NT2/D1 (cell line): Measurements from ENCODE around the gene CFAP73.

Source experiments
- DNase-seq: peaks from one replicate; pipeline ENCODE4 v3.0.0-alpha.2; 2011; ENCODE audit warnings: low read depth, low spot score
- H3K27me3 ChIP-seq: 2 replicates; pipeline ENCODE4 v1.6.0; 2011; ENCODE audit warnings: mild to moderate bottlenecking; ENCODE audit not compliant: insufficient read length, insufficient read depth
- H3K36me3 ChIP-seq: 2 replicates; pipeline ENCODE4 v1.6.1; 2011; ENCODE audit warnings: mild to moderate bottlenecking, low read length, mixed read lengths; ENCODE audit not compliant: insufficient read depth, insufficient read length
- H3K4me1 ChIP-seq: 2 replicates; pipeline ENCODE4 v1.5.1; 2011; ENCODE audit not compliant: insufficient read depth, insufficient read length
- H3K4me3 ChIP-seq: 2 replicates; pipeline ENCODE4 v1.5.1; 2011; ENCODE audit warnings: low read depth; ENCODE audit not compliant: insufficient read length
- H3K9ac ChIP-seq: 2 replicates; pipeline ENCODE4 v1.6.0; 2011; ENCODE audit warnings: low read depth; ENCODE audit not compliant: insufficient read length
- H3K9me3 ChIP-seq: 2 replicates; pipeline ENCODE4 v1.5.1; 2011; ENCODE audit warnings: mild to moderate bottlenecking, low read length; ENCODE audit not compliant: insufficient read depth
- SUZ12 ChIP-seq: IDR thresholded peaks from 2 replicates; pipeline ENCODE4 v1.6.1; 2011; ENCODE audit not compliant: insufficient read length, insufficient read depth; ENCODE audit errors: extremely low read depth
- YY1 ChIP-seq: IDR thresholded peaks from 2 replicates; pipeline ENCODE4 v1.6.1; 2011; ENCODE audit not compliant: insufficient read length, insufficient read depth
- ZNF274 ChIP-seq: IDR thresholded peaks from 2 replicates; pipeline ENCODE4 v1.6.1; 2011; ENCODE audit warnings: mild to moderate bottlenecking, low read depth, low read length

CFAP73 gene

DNA sequence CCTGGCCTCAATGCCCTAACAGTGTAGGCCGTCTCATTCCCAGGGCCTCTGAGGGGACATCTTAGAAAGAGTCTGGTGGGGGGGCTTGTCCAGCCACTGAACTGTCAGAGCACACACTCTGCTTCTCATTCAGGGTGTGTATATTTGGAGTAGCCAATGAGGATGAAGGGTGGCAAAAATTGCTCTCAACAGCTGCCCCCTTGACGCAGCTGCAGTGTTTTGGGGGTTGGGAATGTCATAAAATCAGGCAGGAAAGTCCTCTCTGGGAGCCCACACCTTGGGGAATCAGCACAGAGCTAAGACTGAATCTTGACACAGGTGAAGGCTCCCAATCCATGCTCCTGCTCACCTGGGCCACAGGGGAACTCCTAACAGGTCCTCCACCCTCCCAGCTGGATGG is 15.5 kb upstream of the CFAP73 start:
- Histone ChIP-seq H3K27me3 (peaks cover 12% of the 10 kb centered on the region), H3K4me3 (no peak overlapping the region), H3K9me3 (no peaks in the 10 kb centered on the region), H3K36me3 (no peaks in the 10 kb centered on the region), H3K9ac (no peak overlapping the region), H3K4me1 (peaks cover 15% of the 10 kb centered on the region)
- no peak for DNase-seq
- TF ChIP-seq ZNF274 (no peak), SUZ12 (no peak), YY1 (no peak)

- Histone ChIP-seq H3K27me3 (peaks cover 12% of the 10 kb centered on the region), H3K9ac (peak overlapping the region; percentile 81), H3K4me1 (peaks cover 12% of the 10 kb centered on the region), H3K36me3 (no peaks in the 10 kb centered on the region), H3K4me3 (peak overlapping the region; percentile 78), H3K9me3 (no peaks in the 10 kb centered on the region)
- TF ChIP-seq YY1, result no peak
- no peak for TF ChIP-seq SUZ12
- no peak for TF ChIP-seq ZNF274
- DNase-seq, result no peak
Observed at GRCh38 chr12:113134521-113134951, 15.0 kb upstream of the CFAP73 start.

DNA sequence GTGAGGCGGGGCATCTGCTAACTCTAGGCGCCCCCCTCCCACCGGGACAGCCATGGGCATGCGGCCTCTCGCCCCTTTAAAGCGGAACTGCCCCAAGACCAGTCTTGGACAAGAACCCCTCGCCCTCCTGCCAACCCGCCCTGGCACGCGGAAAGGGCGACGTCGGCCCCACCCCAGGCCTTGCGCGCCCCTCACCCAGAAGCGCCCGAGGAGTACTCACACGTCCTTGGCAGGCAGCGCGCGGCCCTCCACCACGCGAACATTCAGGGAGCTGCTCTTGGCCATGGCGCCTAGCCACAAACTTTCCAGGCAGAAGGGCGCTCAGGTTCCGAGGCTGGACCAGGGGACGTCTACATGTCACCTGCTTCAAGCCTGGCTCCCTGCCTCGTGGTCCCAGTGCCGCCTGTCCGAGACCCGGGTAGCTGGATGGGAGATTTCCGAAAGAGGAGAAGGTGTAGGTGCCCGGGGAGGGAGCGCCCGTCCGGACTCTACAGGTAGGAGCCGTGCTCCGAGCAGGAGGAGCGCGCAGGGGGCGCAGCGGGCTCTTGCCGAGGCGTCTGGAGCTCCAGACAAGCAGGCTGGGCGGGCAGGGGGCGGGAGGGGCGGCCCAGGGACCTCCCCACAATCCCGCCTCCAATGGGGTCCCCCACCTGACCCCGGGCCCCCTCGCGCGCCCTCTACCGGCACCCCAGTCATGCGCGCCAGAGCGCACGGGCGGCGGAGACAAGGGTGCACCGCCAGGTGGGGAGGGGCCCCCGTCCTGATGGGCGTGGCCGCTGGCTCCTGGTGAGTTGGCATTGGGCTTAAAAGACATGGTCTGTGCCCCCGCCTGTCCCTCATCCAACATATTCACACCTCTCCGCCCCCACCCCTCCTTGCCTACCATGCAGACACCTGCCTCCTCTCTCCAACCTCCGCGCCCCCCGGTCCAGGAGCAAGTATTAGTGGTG is 14.1 kb upstream of the CFAP73 start, which contains the start of gene RASAL1:
TSS of gene RASAL1 (minus strand) at position 584 of the 950 bp plus-strand sequence. CDS start at position 285, 299 bp downstream.
- Histone ChIP-seq H3K4me1 (peaks cover 7% of the 10 kb centered on the region), H3K27me3 (peaks cover 12% of the 10 kb centered on the region), H3K9me3 (no peaks in the 10 kb centered on the region), H3K36me3 (no peaks in the 10 kb centered on the region), H3K4me3 (peak within 1 kb of the TSS; percentile 78), H3K9ac (peak within 1 kb of the TSS; percentile 81)
- TF ChIP-seq ZNF274 (no peak), SUZ12 (no peak), YY1 (no peak)
- peak; percentile 76 for DNase-seq

DNA sequence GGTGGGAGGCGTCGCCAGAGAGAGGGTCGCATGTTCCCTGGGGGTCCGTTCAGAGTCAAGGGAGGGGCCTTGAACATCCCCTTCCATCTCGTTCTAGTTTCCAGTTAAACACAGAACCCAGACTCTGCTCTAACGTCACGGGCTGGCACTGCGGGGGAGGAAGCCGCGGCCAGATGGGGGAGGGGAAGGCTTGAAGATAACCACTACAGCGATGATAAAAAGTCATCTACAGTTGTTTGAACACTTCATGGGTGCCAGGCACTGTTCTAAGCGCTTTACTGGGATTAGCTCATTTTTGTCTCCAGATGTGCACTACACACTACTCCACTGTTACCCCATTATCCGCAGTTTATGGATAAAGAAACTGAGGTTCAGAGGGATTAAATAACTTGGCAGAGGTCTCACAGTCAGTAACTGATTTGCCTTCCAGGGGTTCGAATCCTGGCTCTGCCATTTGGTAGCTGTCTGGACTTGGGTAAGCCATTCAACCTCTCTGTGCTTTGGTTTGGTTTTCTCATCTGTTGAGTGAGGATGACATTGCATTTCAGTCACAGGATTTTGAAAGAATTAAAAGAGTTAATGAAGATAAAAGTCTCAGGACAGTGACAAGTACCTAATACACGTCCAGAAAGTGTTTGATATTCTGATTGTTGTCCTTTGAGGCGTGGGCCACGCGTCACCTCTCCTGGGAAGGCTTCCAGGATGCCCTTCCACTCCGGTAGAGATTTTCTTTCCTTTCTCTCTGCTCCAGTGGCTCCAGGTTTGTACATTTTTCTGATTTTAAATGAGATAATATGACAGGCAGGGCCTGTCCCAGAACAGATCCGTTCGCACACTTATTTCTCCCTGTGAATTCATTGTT is 13.2 kb upstream of the CFAP73 start:
- Histone ChIP-seq H3K9me3 (no peaks in the 10 kb centered on the region), H3K9ac (no peak overlapping the region), H3K36me3 (no peaks in the 10 kb centered on the region), H3K4me1 (peaks cover 6% of the 10 kb centered on the region), H3K27me3 (peaks cover 12% of the 10 kb centered on the region), H3K4me3 (peak overlapping the region; percentile 13)
- no peak for DNase-seq
- TF ChIP-seq YY1, result no peak
- no peak for TF ChIP-seq SUZ12
- TF ChIP-seq ZNF274, result no peak

GRCh38 chr12:113136990-113137511 is 12.5 kb upstream of the CFAP73 start:
- H3K27me3 ChIP-seq, result peaks cover 12% of the 10 kb centered on the region
- no peak for DNase-seq
- H3K4me3 ChIP-seq, result no peak overlapping the region
- H3K9me3 ChIP-seq, result no peaks in the 10 kb centered on the region
- no peak for TF ChIP-seq YY1
- no peak for TF ChIP-seq ZNF274
- no peak for TF ChIP-seq SUZ12
- H3K4me1 ChIP-seq, result peaks cover 6% of the 10 kb centered on the region
- no peaks in the 10 kb centered on the region for H3K36me3 ChIP-seq
- no peak overlapping the region for H3K9ac ChIP-seq

DNA sequence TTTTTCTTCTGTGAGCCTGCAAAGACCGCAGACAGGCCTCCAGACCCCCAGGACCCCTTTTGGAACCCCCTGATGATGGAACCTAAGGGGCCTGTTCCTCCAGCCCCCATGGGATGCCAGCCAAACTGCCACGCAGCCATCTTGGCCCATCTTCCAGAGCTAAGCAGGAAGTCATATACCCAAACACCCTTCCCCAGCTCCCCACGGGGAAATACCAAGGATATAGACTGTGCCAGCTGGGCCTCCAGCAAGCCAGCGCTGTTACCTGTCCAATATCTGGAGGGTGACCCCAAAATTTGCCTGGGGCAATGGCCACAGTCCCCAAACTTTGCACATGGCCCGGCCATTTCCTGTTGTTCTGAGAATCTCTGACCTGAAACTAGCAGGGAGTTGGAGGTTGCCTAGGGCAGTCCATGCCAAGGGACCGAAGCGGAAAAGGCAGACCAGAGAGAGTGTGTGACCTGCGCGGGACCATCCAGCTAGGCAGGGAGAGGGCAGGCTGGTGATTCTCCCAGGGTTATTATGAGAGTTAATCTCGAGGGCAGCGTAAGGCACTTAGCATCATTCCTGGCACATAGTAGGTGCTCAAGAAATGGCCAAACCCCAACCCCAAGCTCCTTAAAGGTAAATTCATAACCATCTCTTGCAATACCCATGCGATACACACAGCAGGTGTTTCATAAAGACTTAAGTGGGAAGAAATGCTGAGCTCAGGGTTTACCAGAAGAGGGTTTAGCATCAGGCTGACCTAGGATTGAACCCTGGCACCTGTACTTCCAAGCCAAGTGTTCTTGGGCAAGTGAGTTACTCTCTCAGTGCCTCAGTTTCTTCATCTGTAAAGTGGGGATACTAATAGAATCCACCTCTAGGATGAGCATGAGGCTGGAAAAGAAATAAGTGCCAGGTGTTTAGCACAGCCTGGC is 11.4 kb upstream of the CFAP73 start:
- no peaks in the 10 kb centered on the region for H3K36me3 ChIP-seq
- no peak overlapping the region for H3K4me3 ChIP-seq
- peaks cover 12% of the 10 kb centered on the region for H3K27me3 ChIP-seq
- peaks cover 9% of the 10 kb centered on the region for H3K4me1 ChIP-seq
- H3K9me3 ChIP-seq, result no peaks in the 10 kb centered on the region
- H3K9ac ChIP-seq, result no peak overlapping the region
- no peak for DNase-seq
- TF ChIP-seq YY1, result no peak
